Cardiac muscle cell (in vitro differentiated cells and primary cell): ENCODE measurements around the gene GALP. TPM values are rescaled to one million over a fixed set of nuclear protein-coding genes. Genes with fewer than 3 reads are reported as not detected.
"Not testable (repeated sequence)": the region's sequence is repeated elsewhere in the genome, so short reads cannot be mapped to it uniquely, and the experiment has no call there.

ENCODE experiments used
- DNase-seq, 2 donors: peaks; one replicate each; pipeline versions ENCODE4 v3.0.0 to v3.0.0-alpha.2; 2010 to 2017; ENCODE audit warnings: low read depth in 1 of 2, low spot score in 1 of 2
- H3K27ac ChIP-seq: fragments of 200-600 bp; sonication (generic); 2 replicates; pipeline ENCODE4 v1.5.1; 2016
- H3K27me3 ChIP-seq: fragments of 200-600 bp; sonication (generic); 2 replicates; pipeline ENCODE4 v1.6.0; 2016; ENCODE audit warnings: control low read depth
- H3K36me3 ChIP-seq: fragments of 200-600 bp; sonication (generic); 2 replicates; pipeline ENCODE4 v1.5.1; 2016; ENCODE audit warnings: control low read depth
- H3K4me1 ChIP-seq: fragments of 200-600 bp; sonication (generic); 2 replicates; pipeline ENCODE4 v1.8.1; 2017; ENCODE audit warnings: low read depth, mild to moderate bottlenecking, mixed run types
- H3K4me3 ChIP-seq: fragments of 200-600 bp; sonication (generic); 2 replicates; pipeline ENCODE4 v1.5.1; 2016; ENCODE audit warnings: mild to moderate bottlenecking
- H3K9me3 ChIP-seq: fragments of 200-600 bp; sonication (generic); 2 replicates; pipeline ENCODE4 v1.5.1; 2017; ENCODE audit warnings: low read depth, mild to moderate bottlenecking, control low read depth
- CTCF ChIP-seq: IDR thresholded peaks from 2 replicates; pipeline ENCODE4 v1.5.1; 2012; ENCODE audit warnings: low read depth, mild to moderate bottlenecking, low read length
- polyA plus RNA-seq: library from polyadenylated mRNA; unstranded; fragments of >200 nt; fragmentation: Nextera tagmentation; extraction: Ambion mirVana; gene quantifications from 2 replicates; pipeline ENCODE4 v1.2.1, GENCODE V29; 2016
- total RNA-seq: library from RNA; depleted of rRNA; stranded (reverse); fragments of >200 nt; gene quantifications from 2 replicates; pipeline ENCODE4 v1.2.3, GENCODE V29; 2016

GALP gene
- total and polyA plus RNA-seq, 2 experiments from 2014 or later = 0.21 TPM; not detected in 1

DNA sequence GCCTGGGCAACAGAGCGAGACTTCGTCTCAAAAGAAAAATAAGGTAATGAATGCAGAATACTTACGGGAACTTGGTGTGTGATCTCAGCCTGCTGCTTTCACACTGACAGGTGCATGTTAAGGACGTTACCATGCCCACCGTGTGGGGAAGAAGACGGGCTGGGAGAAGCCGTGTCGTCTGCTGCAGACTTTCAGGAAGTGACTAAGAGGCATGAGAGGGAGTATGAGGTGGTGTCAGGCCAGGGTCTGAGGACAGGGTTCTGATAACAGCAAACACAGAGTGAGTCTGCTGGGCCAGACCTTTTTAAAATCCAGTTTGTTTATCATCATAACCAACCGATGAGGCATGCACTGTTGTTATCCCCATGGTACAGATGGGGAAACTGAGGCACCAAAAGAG is 13.6 kb upstream of the GALP start:
- peak in 1 of 2 donors; percentile 37 for DNase-seq
- no peaks in the 10 kb centered on the region for H3K36me3 ChIP-seq
- H3K9me3 ChIP-seq = no peaks in the 10 kb centered on the region
- H3K4me3 ChIP-seq = no peak overlapping the region
- no peak for TF ChIP-seq CTCF
- H3K4me1 ChIP-seq = no peaks in the 10 kb centered on the region
- H3K27ac ChIP-seq = no peak overlapping the region
- H3K27me3 ChIP-seq = no peaks in the 10 kb centered on the region

DNA sequence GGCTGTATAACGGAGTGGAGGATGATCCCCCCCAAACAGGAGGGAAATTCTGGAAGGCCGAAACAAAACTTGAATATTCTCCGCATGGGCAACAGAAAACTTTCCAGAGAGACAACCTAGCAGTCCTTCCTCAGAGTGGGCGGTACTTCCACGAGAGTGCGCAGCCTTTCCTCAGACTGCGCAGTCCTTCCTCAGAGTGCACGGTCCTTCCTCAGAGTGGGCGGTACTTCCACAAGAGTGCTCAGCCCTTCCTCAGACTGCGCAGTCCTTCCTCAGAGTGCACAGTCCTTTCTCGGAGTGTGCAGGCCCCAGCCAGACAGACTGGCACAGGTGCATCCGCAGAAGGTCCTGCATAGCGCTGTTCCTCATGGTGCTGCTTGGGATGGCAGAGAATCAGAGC is 12.7 kb upstream of the GALP start:
- Histone ChIP-seq H3K27ac (no peak overlapping the region), H3K27me3 (no peaks in the 10 kb centered on the region), H3K9me3 (no peaks in the 10 kb centered on the region), H3K4me1 (no peaks in the 10 kb centered on the region), H3K4me3 (no peak overlapping the region), H3K36me3 (no peaks in the 10 kb centered on the region)
- no peak for DNase-seq
- TF ChIP-seq CTCF = no peak

GRCh38 chr19:56167064-56167578 is 8.7 kb upstream of the GALP start:
- H3K27ac ChIP-seq = no peak overlapping the region
- no peak overlapping the region for H3K4me3 ChIP-seq
- H3K9me3 ChIP-seq = no peaks in the 10 kb centered on the region
- peak; percentile 23 to 74 for DNase-seq
- H3K36me3 ChIP-seq = no peaks in the 10 kb centered on the region
- no peaks in the 10 kb centered on the region for H3K27me3 ChIP-seq
- H3K4me1 ChIP-seq = no peaks in the 10 kb centered on the region
- no peak for TF ChIP-seq CTCF

- DNase-seq = peak in 1 of 2 donors; percentile 10
- H3K27ac ChIP-seq = no peak overlapping the region
- no peaks in the 10 kb centered on the region for H3K27me3 ChIP-seq
- no peaks in the 10 kb centered on the region for H3K36me3 ChIP-seq
- no peak for TF ChIP-seq CTCF
- no peak overlapping the region for H3K4me3 ChIP-seq
- no peaks in the 10 kb centered on the region for H3K4me1 ChIP-seq
- no peaks in the 10 kb centered on the region for H3K9me3 ChIP-seq
These were observed 5.5 kb upstream of the GALP start for GRCh38 chr19:56170261-56170660.

GRCh38 chr19:56174086-56174485 is 1.7 kb upstream of the GALP start:
- no peaks in the 10 kb centered on the region for H3K36me3 ChIP-seq
- H3K27me3 ChIP-seq = no peaks in the 10 kb centered on the region
- H3K9me3 ChIP-seq = no peaks in the 10 kb centered on the region
- TF ChIP-seq CTCF = no peak
- no peak for DNase-seq
- no peak overlapping the region for H3K4me3 ChIP-seq
- no peaks in the 10 kb centered on the region for H3K4me1 ChIP-seq
- no peak overlapping the region for H3K27ac ChIP-seq

DNA sequence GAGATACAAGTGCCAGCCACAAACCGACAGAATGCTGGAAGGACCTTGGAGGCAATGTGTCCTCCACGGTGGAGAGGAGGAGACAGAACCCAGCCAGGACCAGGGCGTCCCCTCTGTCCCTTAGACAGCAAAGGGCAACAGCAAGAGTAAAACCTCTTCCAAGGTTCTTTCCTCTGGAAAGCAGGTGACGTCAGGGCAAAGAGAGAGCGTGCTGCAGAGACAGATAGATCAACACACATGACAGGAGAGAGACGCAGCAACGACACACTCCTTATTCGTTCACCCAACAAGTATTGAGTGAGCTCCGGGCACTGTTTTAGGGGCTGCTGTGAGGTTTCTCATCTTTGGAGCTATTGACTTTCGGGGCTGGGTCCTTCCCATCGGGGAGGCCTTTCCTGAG is 1.3 kb upstream of the GALP start:
- no peak for TF ChIP-seq CTCF
- no peak overlapping the region for H3K27ac ChIP-seq
- no peaks in the 10 kb centered on the region for H3K27me3 ChIP-seq
- no peaks in the 10 kb centered on the region for H3K9me3 ChIP-seq
- H3K4me3 ChIP-seq = no peak overlapping the region
- H3K36me3 ChIP-seq = no peaks in the 10 kb centered on the region
- no peaks in the 10 kb centered on the region for H3K4me1 ChIP-seq
- no peak for DNase-seq

DNA sequence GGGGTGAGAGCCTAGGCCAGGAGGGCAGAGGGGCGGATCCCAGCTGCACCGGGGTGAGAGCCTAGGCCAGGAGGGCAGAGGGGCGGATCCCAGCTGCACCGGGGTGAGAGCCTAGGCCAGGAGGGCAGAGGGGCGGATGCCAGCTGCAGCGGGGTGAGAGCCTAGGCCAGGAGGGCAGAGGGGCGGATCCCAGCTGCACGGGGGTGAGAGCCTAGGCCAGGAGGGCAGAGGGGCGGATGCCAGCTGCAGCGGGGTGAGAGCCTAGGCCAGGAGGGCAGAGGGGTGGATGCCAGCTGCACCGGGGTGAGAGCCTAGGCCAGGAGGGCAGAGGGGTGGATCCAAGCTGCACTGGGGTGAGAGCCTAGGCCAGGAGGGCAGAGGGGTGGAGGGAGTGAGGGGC is 502 bp downstream of the GALP start:
- H3K9me3 ChIP-seq, H3K4me3 ChIP-seq, H3K27ac ChIP-seq, H3K27me3 ChIP-seq, H3K36me3 ChIP-seq, DNase-seq, H3K4me1 ChIP-seq: not testable (repeated sequence)
